NCI-H2081 (cell line): ENCODE measurements around the gene PREX1.

Source experiments
- DNase-seq, 2 experiments: peaks; one replicate each; lab custom pipeline; 2025; lab: John Stamatoyannopoulos, UW

The PREX1 gene

DNA sequence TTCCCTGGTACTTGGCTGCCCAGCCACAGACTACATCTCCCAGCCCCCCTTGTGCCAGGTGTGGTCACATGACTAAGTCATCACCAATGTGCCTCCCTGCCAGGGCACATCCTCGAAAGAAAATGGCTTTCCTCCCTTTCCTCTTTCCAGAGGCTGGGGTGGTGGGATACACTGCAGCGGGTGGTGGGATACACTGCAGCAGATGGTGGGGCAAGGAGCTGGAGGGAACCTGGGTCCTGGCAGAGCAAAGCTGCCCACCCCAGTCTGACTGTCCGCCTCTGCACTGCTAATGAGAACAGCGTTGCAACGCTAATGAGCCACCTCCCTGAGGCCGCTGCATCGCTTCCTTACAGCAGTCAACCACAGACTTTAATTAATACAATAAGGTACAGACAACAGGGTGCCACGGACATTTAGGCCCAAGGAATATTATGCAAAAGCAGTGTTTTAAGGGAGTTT lies 125.3 kb downstream of the PREX1 start:
- DNase-seq, result no peak

DNA sequence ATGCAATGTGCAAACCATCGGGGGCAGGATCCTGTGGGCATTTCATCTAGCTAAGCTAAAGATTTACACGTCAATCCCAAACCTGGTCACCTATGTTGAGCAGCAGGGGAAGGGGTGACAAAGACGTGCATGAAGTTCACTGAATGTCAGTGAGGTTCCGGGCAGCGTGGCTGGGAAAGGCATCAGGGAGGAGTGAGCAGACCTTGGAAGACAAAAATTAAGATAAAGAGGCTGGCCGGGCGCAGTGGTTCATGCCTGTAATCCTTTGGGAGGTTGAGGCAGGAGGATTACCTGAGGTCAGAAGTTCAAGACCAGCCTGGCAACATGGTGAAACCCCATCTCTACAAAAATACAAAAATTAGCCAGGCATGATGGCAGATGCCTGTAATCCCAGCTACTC lies 126.1 kb downstream of the PREX1 start:
- no peak for DNase-seq

DNA sequence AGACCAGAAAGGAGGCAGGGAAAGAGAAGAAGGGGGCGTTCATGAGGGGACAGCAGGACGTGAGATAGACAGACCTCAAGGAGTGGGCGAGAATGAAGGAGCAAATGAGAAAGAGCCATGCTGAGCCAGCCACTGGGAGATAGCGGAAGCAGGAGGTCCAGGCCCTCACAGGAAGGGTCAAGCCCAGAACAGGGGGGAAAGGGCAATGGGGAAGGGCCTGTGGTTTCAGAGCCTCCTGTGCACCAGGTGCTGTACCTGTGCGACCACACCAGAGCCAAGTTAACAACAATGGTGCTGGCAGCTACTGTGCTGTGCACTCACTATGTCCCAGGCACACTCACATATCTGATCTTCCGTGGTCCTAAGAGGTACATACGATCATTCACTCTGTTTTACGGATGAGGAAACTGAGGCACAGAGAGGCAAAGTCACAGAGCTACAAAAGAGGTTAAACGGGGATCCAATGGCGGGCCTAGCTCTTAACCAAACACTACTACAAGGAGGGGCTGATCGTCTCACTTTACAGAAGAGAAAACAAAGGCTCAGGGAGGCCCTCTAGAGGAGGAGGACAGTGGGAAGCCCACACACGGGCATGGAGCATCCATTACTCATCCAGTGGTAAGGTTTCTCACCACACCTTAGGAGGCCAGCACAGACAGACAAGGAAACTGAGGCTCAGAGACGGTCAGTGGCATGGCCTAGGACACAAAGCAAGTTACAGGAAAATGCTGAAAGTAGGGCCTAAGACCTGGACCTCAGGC lies 129.1 kb downstream of the PREX1 start:
- no peak for DNase-seq

DNA sequence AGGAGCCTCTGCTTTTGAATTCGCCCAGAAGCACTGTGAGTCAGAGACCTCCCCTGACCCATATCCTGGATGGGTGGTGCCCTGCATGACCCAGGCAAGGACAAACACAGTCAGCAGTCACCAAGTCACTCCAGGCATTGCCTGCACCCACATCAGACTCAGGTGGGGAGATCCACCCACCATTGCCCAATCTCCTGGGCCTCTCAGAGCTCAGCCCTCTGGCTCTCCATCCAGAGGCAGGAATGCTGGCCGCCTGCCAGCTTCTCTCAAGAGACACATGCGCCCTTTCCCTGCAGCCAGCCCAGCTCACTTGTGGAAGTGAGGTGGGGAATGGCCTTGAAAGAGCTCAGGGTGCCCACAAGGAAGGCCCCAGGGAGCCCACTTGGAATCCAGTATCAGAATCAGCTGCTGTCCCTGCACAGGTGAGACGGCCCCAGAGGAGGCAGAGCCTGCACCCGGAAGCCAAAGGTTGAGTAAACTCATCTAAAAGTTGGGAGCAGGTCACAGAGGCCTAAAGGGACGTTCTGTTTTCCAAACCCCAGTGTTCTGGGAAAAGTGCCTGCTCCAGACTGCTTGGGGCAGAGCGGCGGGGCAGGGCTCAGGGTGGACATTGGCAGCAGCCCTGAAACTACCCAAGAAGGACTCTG lies 129.8 kb downstream of the PREX1 start:
- peak in 1 of 2 experiments; percentile 10 for DNase-seq

DNA sequence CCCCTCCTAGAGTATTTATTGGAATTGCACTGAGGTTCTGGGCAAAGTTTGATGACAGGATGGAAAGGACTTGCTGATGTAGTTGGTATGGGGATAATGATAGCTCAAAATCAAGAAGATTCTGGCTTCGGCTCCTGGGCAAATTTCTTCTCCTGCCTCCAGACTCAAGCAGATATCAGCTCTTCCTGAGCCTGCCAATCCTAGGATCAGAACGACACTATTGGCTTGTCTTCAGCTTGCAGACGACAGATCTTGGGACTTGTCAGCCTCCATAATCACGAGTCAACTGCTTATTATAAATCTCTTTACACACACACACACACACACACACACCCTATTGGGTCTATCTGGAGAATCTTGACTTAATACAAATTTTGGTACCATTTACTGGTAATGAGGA lies 131.1 kb downstream of the PREX1 start:
- no peak for DNase-seq

DNA sequence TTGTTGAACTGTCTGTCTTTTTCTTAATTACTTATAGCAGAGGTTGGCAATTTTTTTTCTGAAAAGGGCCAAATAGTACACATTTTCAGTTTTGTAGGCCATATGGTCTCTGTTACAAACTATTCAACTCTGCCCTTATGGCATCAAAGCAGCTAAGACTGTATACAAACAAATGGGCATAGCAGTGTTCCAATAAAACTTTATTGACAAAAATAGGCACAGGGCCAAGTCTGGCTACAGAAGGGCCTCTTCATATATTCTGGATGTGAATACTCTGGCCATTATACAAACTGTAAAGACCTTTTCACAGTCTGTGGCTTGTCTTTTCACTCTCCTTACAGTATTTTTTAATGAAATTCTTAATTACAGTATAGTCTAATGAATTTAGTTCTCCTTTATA lies 132.1 kb downstream of the PREX1 start:
- no peak for DNase-seq

DNA sequence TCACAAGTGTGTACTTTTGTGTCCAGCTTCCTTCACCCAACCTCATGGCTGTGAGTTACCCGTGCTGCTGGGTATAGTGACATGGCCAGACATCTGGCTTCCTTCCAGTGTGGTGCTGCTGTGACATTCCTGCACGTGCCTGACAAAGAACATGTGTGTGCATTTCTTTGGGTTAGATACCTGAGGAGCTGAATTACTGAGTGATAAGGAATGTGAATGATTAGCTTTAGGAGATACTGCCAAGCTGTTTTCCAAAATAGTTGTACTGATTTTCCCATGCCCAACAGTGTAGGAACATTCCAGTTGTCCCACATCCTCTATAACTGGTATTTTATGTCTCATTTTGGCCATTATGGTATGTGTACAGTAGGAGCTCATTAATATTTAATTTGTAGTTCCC lies 132.5 kb downstream of the PREX1 start:
- DNase-seq, result no peak

DNA sequence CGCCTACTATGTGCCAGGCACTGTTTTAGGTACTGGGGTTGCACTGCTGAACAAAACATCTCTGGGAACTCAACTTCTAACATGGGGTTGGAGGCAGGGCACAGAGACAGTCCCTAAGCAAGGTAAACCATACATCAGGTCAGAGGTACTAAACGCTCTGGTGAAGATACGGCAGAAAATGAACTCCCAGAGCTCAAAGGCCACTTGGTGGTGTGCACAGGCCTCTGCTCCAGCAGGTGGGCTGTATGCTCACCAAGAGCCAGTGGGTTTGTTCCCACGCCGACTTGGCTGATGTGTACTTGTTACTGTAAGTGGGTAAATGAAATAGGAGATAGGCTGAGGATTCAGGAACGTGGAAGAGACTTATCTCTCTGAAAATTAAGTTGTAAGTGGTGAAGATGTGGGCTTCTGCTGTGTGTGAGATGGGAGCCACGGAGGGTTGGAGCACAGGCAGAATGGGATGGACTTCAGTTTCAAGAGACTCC lies 133.4 kb downstream of the PREX1 start:
- DNase-seq, result no peak

DNA sequence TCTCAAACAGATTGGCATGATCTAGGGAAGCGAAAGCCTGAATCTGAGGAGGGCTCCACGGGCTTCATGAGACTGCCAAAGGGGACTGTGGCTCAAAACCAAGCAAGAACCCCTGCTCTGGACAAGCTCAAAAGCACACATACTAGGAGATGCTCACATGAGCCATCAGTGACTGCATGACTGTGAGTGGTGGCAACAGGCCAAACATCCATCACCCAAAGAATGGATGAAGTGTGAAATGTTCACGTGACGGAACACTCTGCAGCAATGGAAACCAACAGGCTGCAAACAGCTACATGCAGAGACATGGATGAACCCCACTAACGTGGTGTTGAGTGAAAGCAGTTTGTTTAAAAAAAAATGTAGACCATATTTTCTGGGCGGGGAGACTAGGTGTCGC lies 136.3 kb downstream of the PREX1 start:
- DNase-seq, result no peak

DNA sequence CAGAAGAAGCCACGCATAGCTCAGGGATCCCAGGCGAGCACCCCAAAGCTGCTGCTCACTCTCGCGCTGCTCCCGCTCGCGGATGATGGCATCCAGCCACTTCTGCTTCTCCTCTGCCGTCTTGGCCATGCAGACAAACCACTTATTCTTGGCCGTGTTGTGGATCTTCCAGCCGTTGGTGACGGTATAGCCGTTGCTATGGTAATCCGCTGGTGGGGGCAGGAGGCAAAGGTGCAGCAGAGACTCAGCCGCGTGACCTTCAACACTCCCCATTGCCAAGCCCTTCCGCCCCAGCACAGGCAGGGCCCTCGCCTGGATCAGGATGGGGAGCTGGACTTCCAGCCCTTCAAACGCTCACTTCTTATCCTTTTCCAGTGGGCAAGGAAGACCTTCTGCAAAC lies 136.9 kb downstream of the PREX1 start:
- DNase-seq, result no peak

DNA sequence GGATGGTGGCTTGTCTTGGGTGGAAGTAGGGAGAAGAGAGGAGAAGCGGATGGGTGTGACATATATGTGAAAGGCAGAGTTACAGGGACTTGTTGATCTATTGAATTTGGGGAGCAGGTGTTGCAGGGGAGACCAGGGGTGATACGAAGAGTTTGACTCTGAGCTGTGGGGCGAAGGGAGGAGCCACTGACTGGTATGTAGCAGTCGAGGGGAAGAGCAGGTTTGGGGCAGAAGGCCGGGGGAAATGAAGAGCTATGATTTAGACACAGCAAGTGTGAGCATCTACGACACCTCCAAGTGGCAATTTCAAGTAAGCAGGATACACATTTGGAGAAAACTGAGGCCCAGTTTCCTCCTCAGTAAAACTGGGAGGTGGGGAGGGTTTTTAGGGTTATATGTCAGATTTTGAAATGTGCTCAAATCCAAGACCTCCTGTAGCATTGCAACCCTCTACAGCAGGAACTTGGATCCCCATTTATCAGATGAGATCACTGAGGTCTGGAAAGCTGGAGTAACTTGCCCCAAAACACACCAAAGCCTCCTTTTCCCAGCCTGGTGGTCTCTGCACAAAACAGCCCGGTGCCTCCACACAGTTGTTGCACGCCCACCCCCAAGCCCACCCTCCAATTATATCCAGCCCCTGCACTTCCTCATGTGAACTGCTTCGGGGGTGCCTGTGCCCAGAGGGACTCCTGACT lies 137.8 kb downstream of the PREX1 start:
- no peak for DNase-seq

DNA sequence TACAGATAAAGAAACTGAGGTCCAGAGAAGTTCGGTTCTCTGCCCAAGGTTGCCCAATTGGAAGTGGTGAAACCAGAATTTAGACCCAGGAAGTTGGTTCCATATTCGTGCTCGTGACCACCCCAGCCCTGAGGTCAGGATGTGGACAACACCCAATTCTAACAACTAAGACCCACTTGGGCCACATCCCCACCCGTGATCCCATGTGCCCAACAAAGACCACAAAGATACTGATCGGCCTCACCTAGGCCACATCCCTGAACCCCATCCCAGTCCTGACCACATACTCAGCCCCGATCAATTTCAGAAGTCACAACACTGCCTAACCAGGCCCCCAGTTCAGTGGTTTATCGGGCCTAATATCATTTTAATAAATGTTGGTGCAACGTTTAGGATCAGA lies 138.4 kb downstream of the PREX1 start:
- no peak for DNase-seq

DNA sequence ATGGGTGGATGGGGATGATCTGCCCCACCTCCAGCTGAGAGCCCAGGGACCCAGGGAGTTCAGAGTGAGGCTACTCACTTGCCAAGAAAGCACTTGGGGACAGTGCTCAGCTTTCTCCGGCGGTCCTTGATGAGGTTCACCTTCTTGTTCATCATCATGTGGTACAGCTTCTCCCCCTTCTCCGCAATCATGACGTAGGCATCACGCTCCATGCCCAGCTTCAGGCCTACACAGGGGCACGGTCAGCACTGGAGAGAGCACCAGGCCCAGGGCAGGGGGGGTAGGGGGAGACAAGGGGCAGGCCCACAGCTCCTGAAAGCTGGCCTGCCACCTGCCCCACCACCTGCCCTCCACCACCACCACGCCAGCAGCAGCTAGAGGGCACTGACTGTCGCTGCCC lies 139.2 kb downstream of the PREX1 start:
- no peak for DNase-seq

DNA sequence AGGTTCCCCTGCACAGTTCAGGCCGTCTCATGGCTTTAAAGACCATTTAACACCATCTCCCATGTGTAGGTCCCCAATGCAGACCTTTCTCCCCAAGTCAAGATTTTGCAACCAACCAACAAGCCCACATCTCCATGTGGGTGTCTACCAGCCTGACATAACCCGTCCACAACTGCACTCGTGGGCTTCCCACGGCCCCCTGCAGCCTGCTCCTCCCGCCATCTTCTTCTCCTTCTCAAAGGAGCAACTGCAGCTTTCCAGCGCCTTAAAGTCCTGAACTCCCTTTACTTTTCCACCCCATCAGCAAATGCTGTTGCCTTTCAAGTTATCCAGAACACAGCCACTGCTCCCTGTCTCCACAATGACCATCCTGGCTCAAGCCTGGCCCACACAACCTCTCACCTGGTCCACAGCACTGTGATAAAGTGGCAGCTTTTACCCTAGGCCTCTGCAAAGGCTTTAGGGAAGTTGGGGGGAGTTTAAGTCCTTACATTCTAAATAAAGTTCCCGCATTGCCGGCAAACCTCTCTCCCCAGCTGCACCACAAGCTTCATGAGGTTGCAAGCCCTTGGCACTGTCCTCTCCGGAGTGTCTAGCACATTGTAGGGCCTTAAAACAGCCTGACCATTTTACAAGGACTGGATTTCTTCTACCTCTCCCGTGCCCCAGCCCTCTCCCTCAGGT lies 140.5 kb downstream of the PREX1 start:
- DNase-seq, result no peak

DNA sequence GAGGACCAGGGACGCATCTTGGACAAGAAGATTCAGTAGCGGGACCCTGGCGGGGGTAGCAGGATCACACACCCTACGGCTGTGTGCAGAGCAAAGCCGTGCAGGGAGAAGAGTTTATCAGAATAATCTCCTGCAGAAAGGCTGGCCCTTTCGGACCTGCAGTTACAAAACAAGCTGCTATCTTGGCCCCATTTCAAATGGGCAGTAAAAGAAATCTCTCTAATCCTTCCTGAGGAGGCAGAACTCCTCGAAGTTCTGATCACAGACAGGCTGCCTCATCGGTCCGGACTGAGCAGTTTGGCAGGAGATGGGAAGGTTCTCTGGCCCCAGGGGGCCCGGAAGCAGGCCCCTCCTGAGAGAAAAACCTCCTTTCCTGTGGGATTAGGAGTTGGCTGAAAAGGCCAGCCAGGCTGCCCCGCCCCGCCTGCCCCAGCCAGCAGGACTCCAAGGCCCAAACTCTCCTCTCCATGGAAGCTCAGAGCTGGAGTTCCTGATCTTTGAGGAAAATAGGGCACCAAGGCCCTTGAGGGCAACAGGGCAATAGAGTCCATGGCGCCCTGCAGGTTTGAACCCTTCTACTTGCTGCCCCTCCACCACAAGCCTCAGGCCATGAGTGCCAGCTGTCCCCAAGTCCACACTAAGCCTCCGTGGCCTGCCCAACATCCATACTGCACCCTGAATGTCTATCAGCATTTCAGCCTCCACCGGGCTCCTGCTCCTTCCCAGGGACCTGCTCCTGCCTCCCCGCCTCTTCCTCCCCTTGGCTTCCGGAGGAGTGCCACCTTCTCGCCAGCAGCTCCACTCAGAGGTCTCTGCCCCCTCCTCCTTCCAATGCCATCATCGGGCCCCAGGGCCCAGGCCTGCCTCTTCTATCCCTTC lies 141.3 kb downstream of the PREX1 start:
- DNase-seq, result no peak

DNA sequence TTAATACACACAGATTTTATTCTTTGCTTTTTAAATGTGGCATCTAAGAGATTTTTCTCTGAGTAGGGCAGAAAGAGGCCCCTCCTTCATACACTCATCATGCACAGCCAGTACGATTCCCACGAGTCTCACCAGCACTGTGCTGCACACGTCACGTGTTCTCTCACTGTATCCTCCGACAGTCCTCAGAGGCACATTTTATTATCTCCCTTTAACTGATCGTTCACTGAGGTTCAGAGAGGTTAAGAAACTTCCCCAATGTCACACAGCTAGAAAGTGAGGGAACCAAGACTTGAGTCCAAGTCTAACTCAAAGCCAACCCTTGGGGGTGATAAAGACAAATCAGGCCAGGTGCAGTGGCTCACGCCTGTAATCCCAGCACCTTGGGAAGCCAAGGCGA lies 142.5 kb downstream of the PREX1 start:
- no peak for DNase-seq

DNA sequence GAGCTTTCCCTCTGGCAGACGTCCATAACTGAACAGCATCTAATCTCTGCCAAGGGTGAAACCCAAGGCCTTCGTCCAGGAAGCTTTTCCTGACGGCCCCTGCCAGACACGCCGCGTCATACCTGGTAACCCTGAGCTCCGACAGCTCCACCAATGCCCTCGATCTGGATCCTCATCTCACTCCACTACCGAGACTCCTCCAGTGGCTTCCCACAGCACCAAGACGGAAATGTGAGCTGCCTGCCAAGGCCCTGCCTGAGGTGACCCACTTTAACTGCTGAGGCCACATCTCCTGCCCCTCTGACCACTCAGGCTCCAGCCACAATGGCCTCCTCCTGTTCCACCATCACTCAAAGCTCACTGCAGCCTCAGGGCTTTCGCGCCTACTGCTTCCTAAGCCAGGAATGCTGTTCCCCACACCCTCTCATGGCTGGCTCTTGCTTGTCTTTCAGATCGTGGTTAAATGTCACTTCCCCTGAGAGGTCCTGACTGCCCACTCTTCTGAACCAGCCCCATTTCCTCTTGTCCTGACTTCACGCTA lies 143.2 kb downstream of the PREX1 start:
- no peak for DNase-seq

DNA sequence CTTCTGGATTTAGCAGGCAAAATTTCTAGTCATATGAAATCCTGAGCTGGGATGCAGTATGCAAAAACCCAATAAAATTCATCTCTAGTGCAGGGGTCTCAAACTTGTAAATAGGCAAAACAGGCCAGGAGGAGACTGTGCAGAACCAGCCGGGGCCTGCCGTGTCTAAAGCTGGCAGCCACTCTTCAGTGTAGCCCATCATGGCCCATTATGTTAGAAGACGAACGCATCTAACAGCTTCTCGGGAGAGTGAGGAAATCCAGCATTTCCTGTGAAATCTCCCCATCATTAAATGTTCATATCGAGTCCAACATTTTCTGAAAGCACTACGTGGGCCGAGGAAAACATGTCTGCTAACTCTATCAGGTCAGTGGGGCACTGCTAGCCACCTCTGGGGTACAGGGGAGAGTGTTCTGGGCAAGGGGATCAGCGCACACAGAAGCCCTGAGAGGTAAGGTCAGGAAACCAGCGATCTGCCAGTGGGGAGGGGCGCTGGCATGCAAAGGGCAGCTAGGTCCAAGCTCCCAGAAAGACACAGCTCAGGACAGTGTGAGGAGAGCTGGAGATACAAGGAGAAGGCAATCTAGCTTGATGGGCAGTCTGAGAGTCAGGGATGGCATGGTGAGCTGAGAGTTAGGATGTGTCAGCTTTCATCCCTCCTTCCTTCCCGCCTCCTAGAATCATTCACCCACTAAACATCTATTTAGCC lies 144.2 kb downstream of the PREX1 start:
- no peak for DNase-seq

DNA sequence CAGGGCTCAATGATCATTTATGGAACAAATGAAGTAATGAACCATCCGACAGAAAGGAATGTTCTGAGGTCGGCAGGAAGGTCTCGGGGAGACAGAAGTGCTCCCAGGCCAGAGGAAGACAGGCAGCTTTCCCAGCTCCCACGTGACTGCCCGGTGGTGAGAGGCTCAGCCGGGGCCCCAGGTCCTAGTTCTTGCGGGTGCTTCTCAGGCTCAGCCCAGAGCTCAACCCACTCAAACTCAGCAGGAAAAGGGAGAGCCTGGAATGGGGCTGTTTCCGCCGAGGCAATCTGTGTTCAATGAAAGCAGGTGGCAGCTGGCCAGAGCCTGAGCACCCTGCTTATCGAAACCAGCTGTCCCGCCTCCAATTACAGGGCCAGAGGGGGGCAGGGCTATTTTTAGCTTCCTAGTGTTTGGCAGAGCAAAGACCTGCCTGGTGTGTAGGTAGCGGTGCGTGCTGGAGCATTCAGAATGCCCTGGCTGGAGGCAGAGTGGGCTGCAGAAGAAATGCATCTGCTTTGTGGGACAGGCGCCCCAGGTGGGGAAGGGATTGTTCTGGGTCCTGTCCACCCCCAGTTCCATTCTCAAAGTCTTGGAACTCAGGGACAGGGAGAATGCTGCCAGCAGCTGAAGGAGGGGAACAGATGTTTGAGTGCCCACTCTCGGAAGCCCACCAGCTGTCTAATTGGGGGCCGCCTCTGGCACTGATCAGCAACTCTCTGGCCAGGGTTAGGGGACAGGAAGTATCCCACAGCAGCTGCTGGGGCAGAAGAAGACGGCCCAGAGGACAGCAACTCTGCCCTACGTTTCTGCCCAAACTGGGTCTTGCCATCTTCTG lies 145.1 kb downstream of the PREX1 start:
- peak; percentile 97 to 99 for DNase-seq
